ENCODE measurements around the gene TMEM132A.

Gene TMEM132A

GRCh38 chr11:60933416-60934123 lies 9.3 kb downstream of the TMEM132A start:
- Histone ChIP-seq H3K9me3 (replicated peaks; ENCODE audit: low read length) (no peaks in the 10 kb centered on the region), H3K36me3 (ENCODE audit: insufficient read depth, low read length) (no peaks in the 10 kb centered on the region), H3K4me3 (ENCODE audit: low read length) (no peak overlapping the region), H3K9ac (ENCODE audit: low read depth, low read length) (no peak overlapping the region), H3K4me2 (ENCODE audit: low read length) (no peak overlapping the region), H3K27me3 (ENCODE audit: control insufficient read depth, insufficient read depth, low read length) (no peaks in the 10 kb centered on the region), H3K4me1 (ENCODE audit: control insufficient read depth, insufficient read depth, low read length) (no peaks in the 10 kb centered on the region)

- Histone ChIP-seq H3K4me2 (ENCODE audit: low read length) (no peak overlapping the region), H3K27me3 (ENCODE audit: control insufficient read depth, insufficient read depth, low read length) (no peaks in the 10 kb centered on the region), H3K9me3 (replicated peaks; ENCODE audit: low read length) (no peaks in the 10 kb centered on the region), H3K9ac (ENCODE audit: low read depth, low read length) (no peak overlapping the region), H3K36me3 (ENCODE audit: insufficient read depth, low read length) (no peaks in the 10 kb centered on the region), H3K4me1 (ENCODE audit: control insufficient read depth, insufficient read depth, low read length) (no peaks in the 10 kb centered on the region), H3K4me3 (ENCODE audit: low read length) (no peak overlapping the region)
These were observed 10.0 kb downstream of the TMEM132A start for GRCh38 chr11:60934124-60934789.

GRCh38 chr11:60934790-60935605 lies 10.7 kb downstream of the TMEM132A start:
- Histone ChIP-seq H3K4me2 (ENCODE audit: low read length) (no peak overlapping the region), H3K9ac (ENCODE audit: low read depth, low read length) (no peak overlapping the region), H3K4me3 (ENCODE audit: low read length) (no peak overlapping the region), H3K4me1 (ENCODE audit: control insufficient read depth, insufficient read depth, low read length) (no peaks in the 10 kb centered on the region), H3K9me3 (replicated peaks; ENCODE audit: low read length) (no peaks in the 10 kb centered on the region), H3K36me3 (ENCODE audit: insufficient read depth, low read length) (no peaks in the 10 kb centered on the region), H3K27me3 (ENCODE audit: control insufficient read depth, insufficient read depth, low read length) (no peaks in the 10 kb centered on the region)

GRCh38 chr11:60935676-60936442 lies 11.6 kb downstream of the TMEM132A start:
- no peaks in the 10 kb centered on the region for H3K27me3 ChIP-seq (ENCODE audit: control insufficient read depth, insufficient read depth, low read length)
- H3K4me3 ChIP-seq (ENCODE audit: low read length), result no peak overlapping the region
- no peaks in the 10 kb centered on the region for H3K9me3 ChIP-seq (replicated peaks; ENCODE audit: low read length)
- H3K4me1 ChIP-seq (ENCODE audit: control insufficient read depth, insufficient read depth, low read length), result no peaks in the 10 kb centered on the region
- H3K36me3 ChIP-seq (ENCODE audit: insufficient read depth, low read length), result no peaks in the 10 kb centered on the region
- no peak overlapping the region for H3K4me2 ChIP-seq (ENCODE audit: low read length)
- H3K9ac ChIP-seq (ENCODE audit: low read depth, low read length), result no peak overlapping the region

GRCh38 chr11:60936467-60937143 lies 12.3 kb downstream of the TMEM132A start:
- H3K4me1 ChIP-seq (ENCODE audit: control insufficient read depth, insufficient read depth, low read length), result no peaks in the 10 kb centered on the region
- no peak overlapping the region for H3K4me2 ChIP-seq (ENCODE audit: low read length)
- H3K9me3 ChIP-seq (replicated peaks; ENCODE audit: low read length), result no peaks in the 10 kb centered on the region
- H3K27me3 ChIP-seq (ENCODE audit: control insufficient read depth, insufficient read depth, low read length), result no peaks in the 10 kb centered on the region
- no peaks in the 10 kb centered on the region for H3K36me3 ChIP-seq (ENCODE audit: insufficient read depth, low read length)
- no peak overlapping the region for H3K4me3 ChIP-seq (ENCODE audit: low read length)
- no peak overlapping the region for H3K9ac ChIP-seq (ENCODE audit: low read depth, low read length)

- Histone ChIP-seq H3K9ac (ENCODE audit: low read depth, low read length) (no peak overlapping the region), H3K4me3 (ENCODE audit: low read length) (no peak overlapping the region), H3K4me1 (ENCODE audit: control insufficient read depth, insufficient read depth, low read length) (no peaks in the 10 kb centered on the region), H3K36me3 (ENCODE audit: insufficient read depth, low read length) (no peaks in the 10 kb centered on the region), H3K9me3 (replicated peaks; ENCODE audit: low read length) (no peaks in the 10 kb centered on the region), H3K4me2 (ENCODE audit: low read length) (no peak overlapping the region), H3K27me3 (ENCODE audit: control insufficient read depth, insufficient read depth, low read length) (no peaks in the 10 kb centered on the region)
These were observed 12.9 kb downstream of the TMEM132A start for GRCh38 chr11:60937144-60937527.

- Histone ChIP-seq H3K4me1 (ENCODE audit: control insufficient read depth, insufficient read depth, low read length) (no peaks in the 10 kb centered on the region), H3K4me3 (ENCODE audit: low read length) (no peak overlapping the region), H3K9ac (ENCODE audit: low read depth, low read length) (no peak overlapping the region), H3K36me3 (ENCODE audit: insufficient read depth, low read length) (no peaks in the 10 kb centered on the region), H3K9me3 (replicated peaks; ENCODE audit: low read length) (no peaks in the 10 kb centered on the region), H3K27me3 (ENCODE audit: control insufficient read depth, insufficient read depth, low read length) (no peaks in the 10 kb centered on the region), H3K4me2 (ENCODE audit: low read length) (no peak overlapping the region)
These were observed 13.6 kb downstream of the TMEM132A start for GRCh38 chr11:60937811-60938210.

GRCh38 chr11:60938500-60938899 lies 14.2 kb downstream of the TMEM132A start:
- no peak overlapping the region for H3K4me3 ChIP-seq (ENCODE audit: low read length)
- H3K4me2 ChIP-seq (ENCODE audit: low read length), result no peak overlapping the region
- H3K27me3 ChIP-seq (ENCODE audit: control insufficient read depth, insufficient read depth, low read length), result no peaks in the 10 kb centered on the region
- no peaks in the 10 kb centered on the region for H3K36me3 ChIP-seq (ENCODE audit: insufficient read depth, low read length)
- H3K9ac ChIP-seq (ENCODE audit: low read depth, low read length), result no peak overlapping the region
- H3K4me1 ChIP-seq (ENCODE audit: control insufficient read depth, insufficient read depth, low read length), result no peaks in the 10 kb centered on the region
- H3K9me3 ChIP-seq (replicated peaks; ENCODE audit: low read length), result no peaks in the 10 kb centered on the region

- Histone ChIP-seq H3K4me2 (ENCODE audit: low read length) (no peak overlapping the region), H3K27me3 (ENCODE audit: control insufficient read depth, insufficient read depth, low read length) (no peaks in the 10 kb centered on the region), H3K36me3 (ENCODE audit: insufficient read depth, low read length) (no peaks in the 10 kb centered on the region), H3K4me3 (ENCODE audit: low read length) (no peak overlapping the region), H3K9ac (ENCODE audit: low read depth, low read length) (no peak overlapping the region), H3K4me1 (ENCODE audit: control insufficient read depth, insufficient read depth, low read length) (no peaks in the 10 kb centered on the region), H3K9me3 (replicated peaks; ENCODE audit: low read length) (no peaks in the 10 kb centered on the region)
These were observed 15.0 kb downstream of the TMEM132A start for GRCh38 chr11:60939301-60939700.

GRCh38 chr11:60939855-60940254 lies 15.6 kb downstream of the TMEM132A start:
- Histone ChIP-seq H3K36me3 (ENCODE audit: insufficient read depth, low read length) (no peaks in the 10 kb centered on the region), H3K4me1 (ENCODE audit: control insufficient read depth, insufficient read depth, low read length) (no peaks in the 10 kb centered on the region), H3K9ac (ENCODE audit: low read depth, low read length) (no peak overlapping the region), H3K27me3 (ENCODE audit: control insufficient read depth, insufficient read depth, low read length) (no peaks in the 10 kb centered on the region), H3K9me3 (replicated peaks; ENCODE audit: low read length) (no peaks in the 10 kb centered on the region), H3K4me3 (ENCODE audit: low read length) (no peak overlapping the region), H3K4me2 (ENCODE audit: low read length) (no peak overlapping the region)

Measured in skeletal muscle satellite cell (primary cell).